ENCODE data around the gene TMEM178B. TPM values are rescaled to one million over a fixed set of nuclear protein-coding genes. Genes with fewer than 3 reads are reported as not detected.
"Not testable (repeated sequence)": the region's sequence is repeated elsewhere in the genome, so short reads cannot be mapped to it uniquely, and the experiment has no call there.

Gene TMEM178B
- polyA plus RNA-seq, 3 donors from 2014 or later, result not detected

- no peaks in the 10 kb centered on the region for H3K4me1 Mint-ChIP-seq
- H3K27ac Mint-ChIP-seq, result no peak overlapping the region
- H3K36me3 Mint-ChIP-seq, result no peaks in the 10 kb centered on the region
- H3K27me3 Mint-ChIP-seq (ENCODE audit: low read depth in 3 of 3), result peaks cover 0 to 10% (median 2%) of the 10 kb centered on the region in 3 donors
- peaks cover 0 to 4% (median 0%) of the 10 kb centered on the region in 6 donors for H3K9me3 Mint-ChIP-seq
- DNase-seq, result peak in 1 of 3 donors; percentile 2
- H3K4me3 Mint-ChIP-seq, result no peak overlapping the region
Measured at GRCh38 chr7:141097430-141097829, 23.6 kb downstream of the TMEM178B start.

GRCh38 chr7:141102436-141102835 is 28.6 kb downstream of the TMEM178B start:
- Mint-ChIP-seq H3K27me3 (ENCODE audit: low read depth in 3 of 3) (peaks cover 0 to 12% (median 2%) of the 10 kb centered on the region in 3 donors), H3K4me1 (no peaks in the 10 kb centered on the region)

GRCh38 chr7:141103847-141104429 is 30.1 kb downstream of the TMEM178B start:
- H3K9me3 Mint-ChIP-seq, result no peaks in the 10 kb centered on the region
- no peak overlapping the region for H3K4me3 Mint-ChIP-seq
- no peak for DNase-seq
- H3K4me1 Mint-ChIP-seq, result no peaks in the 10 kb centered on the region
- no peaks in the 10 kb centered on the region for H3K36me3 Mint-ChIP-seq
- H3K27me3 Mint-ChIP-seq (ENCODE audit: low read depth in 3 of 3), result peaks cover 0 to 7% (median 2%) of the 10 kb centered on the region in 3 donors
- H3K27ac Mint-ChIP-seq, result no peak overlapping the region

More at GRCh38 chr7:141102436-141102835, 28.6 kb downstream of the TMEM178B start:
- DNase-seq, result no peak
- Mint-ChIP-seq H3K9me3 (peaks cover 0 to 2% (median 0%) of the 10 kb centered on the region in 6 donors), H3K27ac (no peak overlapping the region), H3K36me3 (no peaks in the 10 kb centered on the region), H3K4me3 (no peak overlapping the region)

- H3K9me3 Mint-ChIP-seq, result no peaks in the 10 kb centered on the region
- no peaks in the 10 kb centered on the region for H3K36me3 Mint-ChIP-seq
- no peak overlapping the region for H3K27ac Mint-ChIP-seq
- no peaks in the 10 kb centered on the region for H3K4me1 Mint-ChIP-seq
- DNase-seq, result no peak
- no peak overlapping the region for H3K4me3 Mint-ChIP-seq
- H3K27me3 Mint-ChIP-seq (ENCODE audit: low read depth in 3 of 3), result peaks cover 0 to 6% (median 5%) of the 10 kb centered on the region in 3 donors
Measured at GRCh38 chr7:141113131-141113530, 39.3 kb downstream of the TMEM178B start.

- DNase-seq, result no peak
- no peaks in the 10 kb centered on the region for H3K36me3 Mint-ChIP-seq
- peaks cover 2 to 7% (median 5%) of the 10 kb centered on the region in 3 donors for H3K27me3 Mint-ChIP-seq (ENCODE audit: low read depth in 3 of 3)
- peak overlapping the region in 1 of 6 donors; percentile 37 for H3K27ac Mint-ChIP-seq
- no peaks in the 10 kb centered on the region for H3K9me3 Mint-ChIP-seq
- H3K4me1 Mint-ChIP-seq, result no peaks in the 10 kb centered on the region
- no peak overlapping the region for H3K4me3 Mint-ChIP-seq
Measured at GRCh38 chr7:141114029-141114664, 40.3 kb downstream of the TMEM178B start.

GRCh38 chr7:141115965-141116364 is 42.1 kb downstream of the TMEM178B start:
- H3K27me3 Mint-ChIP-seq (ENCODE audit: low read depth in 3 of 3), result peaks cover 3 to 10% (median 7%) of the 10 kb centered on the region in 3 donors
- DNase-seq, result no peak
- no peaks in the 10 kb centered on the region for H3K9me3 Mint-ChIP-seq
- H3K27ac Mint-ChIP-seq, result no peak overlapping the region
- no peak overlapping the region for H3K4me3 Mint-ChIP-seq
- no peaks in the 10 kb centered on the region for H3K36me3 Mint-ChIP-seq
- H3K4me1 Mint-ChIP-seq, result no peaks in the 10 kb centered on the region

GRCh38 chr7:141116661-141117060 is 42.8 kb downstream of the TMEM178B start:
- DNase-seq, H3K4me1 Mint-ChIP-seq, H3K27ac Mint-ChIP-seq, H3K9me3 Mint-ChIP-seq, H3K36me3 Mint-ChIP-seq, H3K4me3 Mint-ChIP-seq: not testable (repeated sequence)
- peaks cover 7 to 16% (median 7%) of the 10 kb centered on the region in 3 donors for H3K27me3 Mint-ChIP-seq (ENCODE audit: low read depth in 3 of 3)

GRCh38 chr7:141118767-141119166 is 44.9 kb downstream of the TMEM178B start:
- DNase-seq, result no peak
- Mint-ChIP-seq H3K9me3 (no peaks in the 10 kb centered on the region), H3K4me1 (no peaks in the 10 kb centered on the region), H3K27ac (no peak overlapping the region), H3K4me3 (no peak overlapping the region), H3K27me3 (ENCODE audit: low read depth in 3 of 3) (peaks cover 7 to 19% (median 7%) of the 10 kb centered on the region in 3 donors), H3K36me3 (no peaks in the 10 kb centered on the region)

GRCh38 chr7:141119187-141119586 is 45.3 kb downstream of the TMEM178B start:
- no peak for DNase-seq
- no peaks in the 10 kb centered on the region for H3K36me3 Mint-ChIP-seq
- H3K27me3 Mint-ChIP-seq (ENCODE audit: low read depth in 3 of 3), result peaks cover 7 to 19% (median 7%) of the 10 kb centered on the region in 3 donors
- H3K9me3 Mint-ChIP-seq, result no peaks in the 10 kb centered on the region
- H3K4me3 Mint-ChIP-seq, result no peak overlapping the region
- H3K4me1 Mint-ChIP-seq, result no peaks in the 10 kb centered on the region
- no peak overlapping the region for H3K27ac Mint-ChIP-seq

- H3K4me1 Mint-ChIP-seq, result no peaks in the 10 kb centered on the region
- no peak for DNase-seq
- H3K36me3 Mint-ChIP-seq, result no peaks in the 10 kb centered on the region
- H3K4me3 Mint-ChIP-seq, result no peak overlapping the region
- no peak overlapping the region for H3K27ac Mint-ChIP-seq
- peaks cover 5 to 16% (median 11%) of the 10 kb centered on the region in 3 donors for H3K27me3 Mint-ChIP-seq (ENCODE audit: low read depth in 3 of 3)
- peaks cover 0 to 4% (median 0%) of the 10 kb centered on the region in 6 donors for H3K9me3 Mint-ChIP-seq
Measured at GRCh38 chr7:141122736-141123135, 48.9 kb downstream of the TMEM178B start.

GRCh38 chr7:141123522-141123921 is 49.7 kb downstream of the TMEM178B start:
- Mint-ChIP-seq H3K27me3 (ENCODE audit: low read depth in 3 of 3) (peaks cover 5 to 16% (median 10%) of the 10 kb centered on the region in 3 donors), H3K9me3 (peaks cover 0 to 4% (median 0%) of the 10 kb centered on the region in 6 donors), H3K4me3 (no peak overlapping the region), H3K36me3 (no peaks in the 10 kb centered on the region), H3K4me1 (no peaks in the 10 kb centered on the region), H3K27ac (no peak overlapping the region)
- DNase-seq, result no peak

GRCh38 chr7:141126107-141126506 is 52.2 kb downstream of the TMEM178B start:
- no peaks in the 10 kb centered on the region for H3K36me3 Mint-ChIP-seq
- no peak overlapping the region for H3K4me3 Mint-ChIP-seq
- peaks cover 0 to 4% (median 0%) of the 10 kb centered on the region in 6 donors for H3K9me3 Mint-ChIP-seq
- H3K27ac Mint-ChIP-seq, result no peak overlapping the region
- no peak for DNase-seq
- peaks cover 4 to 10% (median 10%) of the 10 kb centered on the region in 3 donors for H3K27me3 Mint-ChIP-seq (ENCODE audit: low read depth in 3 of 3)
- H3K4me1 Mint-ChIP-seq, result no peaks in the 10 kb centered on the region

- Mint-ChIP-seq H3K9me3 (peaks cover 0 to 8% (median 2%) of the 10 kb centered on the region in 6 donors), H3K27ac (no peak overlapping the region), H3K27me3 (ENCODE audit: low read depth in 3 of 3) (peaks cover 5 to 10% (median 9%) of the 10 kb centered on the region in 3 donors), H3K4me1 (no peaks in the 10 kb centered on the region), H3K36me3 (peaks cover 0 to 5% (median 0%) of the 10 kb centered on the region in 3 donors), H3K4me3 (no peak overlapping the region)
- no peak for DNase-seq
Measured at GRCh38 chr7:141128506-141128905, 54.6 kb downstream of the TMEM178B start.

- Mint-ChIP-seq H3K27ac (no peak overlapping the region), H3K4me1 (no peaks in the 10 kb centered on the region), H3K27me3 (ENCODE audit: low read depth in 3 of 3) (peaks cover 7 to 13% (median 10%) of the 10 kb centered on the region in 3 donors), H3K9me3 (peaks cover 0 to 12% (median 2%) of the 10 kb centered on the region in 6 donors), H3K4me3 (no peak overlapping the region), H3K36me3 (peaks cover 0 to 8% (median 0%) of the 10 kb centered on the region in 3 donors)
- DNase-seq, result no peak
Measured at GRCh38 chr7:141128931-141129330, 55.1 kb downstream of the TMEM178B start.

Measured in immature natural killer cell (primary cell).